ACC112 (cell line): Measurements from ENCODE around the gene BRD4.
"Not testable (repeated sequence)": the region's sequence is repeated elsewhere in the genome, so short reads cannot be mapped to it uniquely, and the experiment has no call there.

ENCODE experiments used
- H2AFZ ChIP-seq: fragments of 200-600 bp; sonication (generic); one replicate; pipeline ENCODE4 v1.6.0; 2017; ENCODE audit warnings: antibody characterized with exemption, low read length; ENCODE audit not compliant: unreplicated experiment
- H3K27ac ChIP-seq: fragments of 200-600 bp; sonication (generic); 2 replicates; pipeline ENCODE4 v1.5.1; 2014; ENCODE audit warnings: low read depth, mild to moderate bottlenecking, antibody characterized with exemption, low read length, moderate library complexity
- H3K27me3 ChIP-seq: fragments of 200-600 bp; sonication (generic); 2 replicates; pipeline ENCODE4 v1.6.1; 2014; ENCODE audit warnings: mild to moderate bottlenecking, antibody characterized with exemption, low read length, moderate library complexity, mixed read lengths; ENCODE audit not compliant: insufficient read depth
- H3K36me3 ChIP-seq: fragments of 200-600 bp; sonication (generic); 2 replicates; pipeline ENCODE4 v1.6.1; 2016; ENCODE audit warnings: mild to moderate bottlenecking, antibody characterized with exemption, low read length, moderate library complexity, mixed read lengths; ENCODE audit not compliant: insufficient read depth
- H3K4me1 ChIP-seq: fragments of 200-600 bp; sonication (generic); one replicate; pipeline ENCODE4 v1.6.1; 2016; ENCODE audit warnings: low read length, mixed read lengths; ENCODE audit not compliant: insufficient read depth, unreplicated experiment, control insufficient read depth
- H3K4me3 ChIP-seq: fragments of 200-600 bp; sonication (generic); 2 replicates; pipeline ENCODE4 v1.5.1; 2014; ENCODE audit warnings: mild to moderate bottlenecking, low read depth, low read length
- H3K79me2 ChIP-seq: fragments of 200-600 bp; sonication (generic); one replicate; pipeline ENCODE4 v1.6.0; 2016; ENCODE audit warnings: low read length; ENCODE audit not compliant: control insufficient read depth, unreplicated experiment, insufficient read depth

The BRD4 gene

DNA sequence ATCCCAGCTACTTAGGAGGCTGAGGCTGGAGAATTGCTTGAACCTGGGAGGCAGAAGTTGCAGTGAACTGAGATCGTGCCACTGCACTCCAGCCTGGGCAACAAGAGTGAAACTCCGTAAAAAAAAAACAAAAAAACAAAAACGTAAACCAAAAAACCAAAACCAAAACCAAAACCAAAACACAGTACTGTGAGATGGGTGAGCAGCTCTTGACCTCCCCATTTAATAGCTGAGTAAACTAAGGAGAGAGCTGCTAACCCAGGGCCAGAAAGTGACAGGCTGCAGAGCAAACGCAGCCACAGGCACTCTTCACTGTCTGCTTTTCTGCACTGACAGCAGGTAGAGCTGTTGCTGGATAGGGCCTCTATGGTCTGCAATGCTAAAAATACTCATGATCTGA lies 27.7 kb upstream of the BRD4 start:
- H3K4me1 ChIP-seq, H3K36me3 ChIP-seq, H3K27ac ChIP-seq, H2AFZ ChIP-seq, H3K27me3 ChIP-seq, H3K4me3 ChIP-seq, H3K79me2 ChIP-seq: not testable (repeated sequence)

DNA sequence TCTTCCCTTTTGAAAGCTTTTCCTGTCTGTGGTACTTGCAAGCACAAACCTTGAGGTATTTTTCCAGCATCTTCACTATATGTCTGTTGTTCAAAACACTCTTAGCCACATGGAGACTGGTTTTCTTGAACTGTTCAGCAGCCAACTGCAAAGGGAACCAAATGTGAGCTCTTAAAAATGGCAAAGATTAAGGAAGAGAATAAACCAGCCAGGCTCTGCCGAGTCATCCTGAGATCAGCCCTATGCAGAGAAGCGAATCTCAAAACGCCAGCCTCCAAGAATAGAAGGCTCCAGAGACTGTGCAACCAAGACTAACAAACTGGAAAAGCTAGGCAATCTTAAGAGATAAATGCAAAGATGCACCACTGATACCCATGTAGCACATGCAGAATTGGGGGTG lies 26.6 kb upstream of the BRD4 start:
- H3K36me3 ChIP-seq: 0 out of 2 replicates have a peak, but pooled peaks cover 7% of the 10 kb centered on the region
- H3K4me1 ChIP-seq: no peaks in the 10 kb centered on the region
- no peak overlapping the region for H3K4me3 ChIP-seq
- no peak overlapping the region for H2AFZ ChIP-seq
- H3K27me3 ChIP-seq: no peaks in the 10 kb centered on the region
- no peaks in the 10 kb centered on the region for H3K79me2 ChIP-seq
- peak overlapping the region; percentile 37 for H3K27ac ChIP-seq

DNA sequence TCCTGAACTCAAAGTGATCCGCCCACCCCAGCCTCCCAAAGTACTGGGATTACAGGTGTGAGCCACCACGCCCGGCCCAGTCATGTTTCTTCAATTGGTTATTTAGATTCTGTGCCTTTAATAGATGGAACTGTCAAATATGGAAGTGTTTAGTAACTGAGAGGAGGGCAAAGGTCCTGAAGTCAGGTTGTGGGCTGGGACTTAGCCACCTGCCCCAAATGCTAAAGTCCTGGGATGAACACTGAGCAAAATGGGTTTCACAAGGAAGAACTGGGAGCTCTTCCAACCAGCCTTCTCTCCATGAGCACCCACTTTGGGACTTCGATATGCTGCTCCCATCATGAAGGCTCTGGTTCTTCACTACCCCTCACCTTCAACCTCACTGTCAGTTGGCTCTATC lies 25.6 kb upstream of the BRD4 start:
- Histone ChIP-seq H2AFZ (no peak overlapping the region), H3K27me3 (no peaks in the 10 kb centered on the region), H3K27ac (no peak overlapping the region), H3K36me3 (0 out of 2 replicates have a peak, but pooled peaks cover 7% of the 10 kb centered on the region), H3K4me3 (no peak overlapping the region), H3K4me1 (no peaks in the 10 kb centered on the region), H3K79me2 (no peaks in the 10 kb centered on the region)

DNA sequence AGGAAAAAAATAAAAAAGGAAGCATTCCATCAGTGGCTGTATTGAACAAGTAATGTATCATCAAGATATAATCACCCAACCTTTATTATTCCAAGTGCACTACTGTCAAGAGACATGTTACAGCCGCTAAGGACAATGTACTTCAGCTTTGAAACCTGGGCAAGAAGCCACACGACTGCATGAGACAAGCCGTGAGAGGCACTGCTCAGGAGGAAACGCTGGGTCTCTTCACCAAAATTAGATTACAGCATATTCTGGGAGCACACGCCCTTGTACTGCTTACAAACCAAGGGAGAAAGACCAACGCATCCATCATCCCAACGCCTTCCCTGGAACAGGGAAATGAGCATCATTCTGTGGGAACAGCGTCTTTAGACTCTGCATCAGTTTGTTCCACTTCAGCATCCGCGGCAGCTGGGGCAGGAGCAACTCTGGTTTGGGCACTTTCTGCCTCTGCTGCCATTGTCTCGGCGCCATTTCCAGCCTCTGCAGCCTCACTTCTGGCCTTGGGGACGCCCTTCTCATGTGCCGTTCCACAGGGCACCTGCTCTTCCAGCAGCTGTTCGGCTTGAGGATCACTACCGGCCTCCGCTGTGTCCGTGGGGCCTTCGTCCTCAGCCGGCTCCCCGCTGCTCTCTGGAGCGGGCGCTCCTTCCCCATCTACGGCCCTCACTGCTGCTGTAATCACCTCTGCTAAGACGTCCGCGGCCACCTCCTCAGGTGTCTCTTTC lies 22.4 kb upstream of the BRD4 start:
- no peaks in the 10 kb centered on the region for H3K79me2 ChIP-seq
- H3K27me3 ChIP-seq: no peaks in the 10 kb centered on the region
- H3K27ac ChIP-seq: no peak overlapping the region
- no peaks in the 10 kb centered on the region for H3K36me3 ChIP-seq
- no peak overlapping the region for H3K4me3 ChIP-seq
- no peak overlapping the region for H2AFZ ChIP-seq
- no peaks in the 10 kb centered on the region for H3K4me1 ChIP-seq

DNA sequence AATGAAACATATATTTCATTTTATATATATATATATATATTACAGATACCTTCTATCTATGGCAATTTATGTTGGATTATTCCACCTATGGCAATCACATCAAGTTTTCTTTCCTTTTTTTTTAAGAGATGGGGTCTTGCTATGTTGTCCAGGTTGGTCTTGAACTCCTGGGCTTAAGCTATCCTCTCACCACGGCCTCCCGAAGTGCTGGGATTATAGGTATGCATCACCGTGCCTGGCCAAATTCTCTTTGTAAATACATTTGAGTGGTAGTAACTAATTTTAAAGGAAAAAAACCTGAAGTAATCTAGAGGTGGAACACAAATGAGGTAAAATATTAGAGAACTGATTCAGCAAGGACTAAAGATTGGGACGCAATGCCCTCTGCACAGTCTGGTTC lies 21.6 kb upstream of the BRD4 start:
- H3K4me1 ChIP-seq: no peaks in the 10 kb centered on the region
- H3K4me3 ChIP-seq: no peak overlapping the region
- H3K27ac ChIP-seq: no peak overlapping the region
- H3K36me3 ChIP-seq: no peaks in the 10 kb centered on the region
- no peaks in the 10 kb centered on the region for H3K27me3 ChIP-seq
- H2AFZ ChIP-seq: no peak overlapping the region
- H3K79me2 ChIP-seq: no peaks in the 10 kb centered on the region

DNA sequence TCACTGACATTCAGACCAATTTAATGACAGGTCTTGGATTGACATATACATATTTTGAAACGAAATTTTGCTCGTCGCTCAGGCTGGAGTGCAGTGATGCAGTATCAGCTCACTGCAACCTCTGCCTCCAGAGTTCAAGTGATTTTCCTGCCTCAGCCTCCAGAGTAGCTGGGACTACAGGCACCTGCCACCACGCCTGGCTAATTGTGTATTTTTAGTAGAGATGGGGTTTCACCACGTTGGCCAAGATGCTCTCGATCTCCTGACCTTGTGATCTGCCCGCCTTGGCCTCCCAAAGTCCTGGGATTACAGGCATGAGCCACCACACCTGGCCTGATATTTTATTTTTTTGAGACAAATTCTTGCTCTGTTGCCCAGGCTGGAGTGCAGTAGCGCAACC lies 20.2 kb upstream of the BRD4 start:
- H3K79me2 ChIP-seq, H3K4me3 ChIP-seq, H3K27ac ChIP-seq, H2AFZ ChIP-seq, H3K4me1 ChIP-seq, H3K36me3 ChIP-seq, H3K27me3 ChIP-seq: not testable (repeated sequence)

DNA sequence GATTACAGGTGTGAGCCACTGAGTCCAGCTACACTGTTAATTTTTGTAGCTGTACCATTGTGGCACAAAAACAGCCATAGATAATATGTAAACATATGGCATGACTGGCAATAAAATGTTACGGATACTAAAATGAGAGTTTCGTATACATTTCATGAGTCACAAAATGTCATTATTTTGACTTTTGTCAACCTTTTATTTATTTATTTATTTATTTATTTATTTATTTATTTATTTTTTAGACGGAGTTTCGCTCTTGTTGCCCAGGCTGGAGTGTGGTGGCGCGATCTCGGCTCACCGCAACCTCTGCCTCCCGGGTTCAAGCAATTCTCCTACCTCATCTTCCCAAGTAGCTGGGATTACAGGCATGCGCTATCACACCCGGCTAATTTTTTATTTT lies 9.0 kb upstream of the BRD4 start:
- H3K36me3 ChIP-seq, H3K27ac ChIP-seq, H3K4me3 ChIP-seq: not testable (repeated sequence)

DNA sequence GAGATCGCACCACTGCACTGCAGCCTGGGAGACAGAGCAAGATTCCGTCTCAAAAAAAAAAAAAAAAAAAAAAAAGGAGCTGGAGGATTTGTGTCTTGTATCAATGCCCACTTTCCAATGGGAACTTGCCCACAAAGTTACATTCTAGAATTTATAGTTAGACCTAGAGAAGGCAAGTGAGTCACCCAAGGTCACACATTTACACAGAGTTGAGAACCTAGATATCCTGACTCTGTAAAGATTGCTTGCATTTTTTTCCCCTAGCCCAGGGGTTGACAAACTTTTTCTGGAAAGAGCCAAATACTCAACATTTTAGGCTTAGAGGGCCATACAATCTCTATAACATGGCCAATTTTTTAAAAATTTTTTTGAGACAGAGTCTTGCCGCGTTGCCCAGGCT lies 7.7 kb upstream of the BRD4 start:
- no peak overlapping the region for H3K27ac ChIP-seq
- peaks cover 29% of the 10 kb centered on the region for H3K79me2 ChIP-seq
- peaks cover 3% of the 10 kb centered on the region; the same call in 1 of the 2 replicates for H3K36me3 ChIP-seq
- H2AFZ ChIP-seq: no peak overlapping the region
- no peak overlapping the region for H3K4me3 ChIP-seq
- peaks cover 10% of the 10 kb centered on the region for H3K4me1 ChIP-seq
- H3K27me3 ChIP-seq: no peaks in the 10 kb centered on the region

More for the DNA sequence above, 9.0 kb upstream of the BRD4 start:
- H3K79me2 ChIP-seq: peaks cover 22% of the 10 kb centered on the region
- H3K27me3 ChIP-seq, H2AFZ ChIP-seq, H3K4me1 ChIP-seq: not testable (repeated sequence)

DNA sequence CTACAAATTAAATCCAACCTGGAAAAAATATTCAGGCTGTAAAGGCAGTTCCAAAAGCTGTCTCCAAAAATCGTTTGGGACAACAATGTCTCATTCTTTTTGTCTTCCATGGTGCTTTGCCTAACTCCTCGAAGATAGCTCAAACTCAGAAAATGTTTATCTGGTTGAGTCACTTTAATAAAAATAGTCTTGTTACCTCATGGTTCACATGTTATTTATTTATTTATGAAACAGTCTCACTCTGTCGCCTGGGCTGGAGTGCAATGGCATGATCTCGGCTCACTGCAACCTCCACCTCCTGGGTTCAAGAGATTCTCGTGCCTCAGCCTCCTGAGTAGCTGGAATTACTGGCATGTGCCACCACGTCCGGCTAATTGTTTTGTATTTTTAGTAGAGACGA lies 4.9 kb upstream of the BRD4 start:
- no peaks in the 10 kb centered on the region for H3K27me3 ChIP-seq
- no peak overlapping the region for H3K4me3 ChIP-seq
- H3K79me2 ChIP-seq: peaks cover 47% of the 10 kb centered on the region
- H3K4me1 ChIP-seq: peaks cover 13% of the 10 kb centered on the region
- H2AFZ ChIP-seq: no peak overlapping the region
- H3K27ac ChIP-seq: peak overlapping the region; percentile 56
- no peaks in the 10 kb centered on the region for H3K36me3 ChIP-seq

DNA sequence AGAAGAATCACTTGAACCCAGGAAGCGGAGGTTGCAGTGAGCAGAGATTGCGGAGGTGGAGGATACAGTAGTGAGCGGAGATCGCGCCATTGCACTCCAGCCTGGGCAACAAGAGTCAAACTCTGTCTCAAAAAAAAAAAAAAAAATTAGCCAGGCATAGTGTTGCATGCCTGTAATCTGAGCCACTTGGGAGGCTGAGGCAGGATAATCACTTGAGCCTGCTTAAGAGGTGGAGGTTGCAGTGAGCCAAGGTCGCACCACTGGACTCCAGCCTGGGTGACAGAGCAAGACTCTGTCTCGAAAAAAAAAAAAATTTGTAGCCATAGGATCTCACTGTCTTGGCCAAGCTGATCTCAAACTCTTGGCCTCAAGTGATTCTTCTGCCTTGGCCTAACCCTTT lies 3.7 kb upstream of the BRD4 start:
- H3K4me3 ChIP-seq, H2AFZ ChIP-seq, H3K36me3 ChIP-seq, H3K27ac ChIP-seq, H3K27me3 ChIP-seq: not testable (repeated sequence)
- Histone ChIP-seq H3K4me1 (peaks cover 13% of the 10 kb centered on the region), H3K79me2 (peaks cover 54% of the 10 kb centered on the region)

DNA sequence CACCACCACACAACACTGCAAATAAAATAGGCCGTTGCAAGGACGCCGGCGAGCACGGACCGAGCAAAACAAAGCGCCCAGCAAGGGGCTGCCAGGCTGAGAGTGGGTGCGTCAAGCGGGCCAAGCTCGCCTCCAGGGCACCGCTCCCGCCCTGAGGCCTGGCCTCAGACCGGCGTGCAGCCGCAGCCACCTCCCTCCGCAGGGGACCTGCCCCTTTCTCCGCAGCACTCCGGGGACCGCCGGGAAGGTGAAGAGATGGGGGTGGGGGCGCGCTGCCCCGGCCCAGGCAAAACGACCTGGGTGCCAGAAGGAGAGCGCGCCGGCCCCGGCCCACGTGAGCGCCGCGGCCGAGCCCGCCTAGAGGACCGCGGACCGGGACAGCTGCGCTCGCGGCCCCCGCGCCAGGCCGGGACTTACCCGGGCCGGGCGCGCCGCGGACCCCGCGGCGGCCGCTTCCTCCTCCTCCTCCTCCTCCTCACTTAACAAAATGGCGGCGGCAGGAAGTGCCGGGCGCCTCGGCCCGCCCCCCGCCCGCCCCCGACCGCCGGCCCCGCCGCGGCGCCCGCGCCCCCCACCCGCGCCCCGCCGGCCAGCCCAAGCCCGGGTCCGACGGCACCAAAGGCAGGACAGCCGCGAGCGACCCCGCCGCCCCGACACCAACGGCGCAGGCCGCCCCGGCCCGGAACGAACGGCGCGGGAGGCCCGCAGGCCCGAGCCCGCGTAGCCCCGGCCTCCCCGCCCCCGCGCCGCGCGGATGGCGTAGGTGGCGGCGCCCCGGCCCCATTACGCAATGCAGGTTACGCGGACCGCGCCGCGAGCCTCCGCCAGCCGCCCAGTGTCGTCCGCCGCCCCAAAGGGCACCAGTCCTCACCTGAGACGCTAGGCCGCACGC lies 674 bp downstream of the BRD4 start:
- Histone ChIP-seq H3K4me3 (peak overlapping the region; percentile 76), H2AFZ (no peak overlapping the region), H3K79me2 (peaks cover 78% of the 10 kb centered on the region), H3K27me3 (no peaks in the 10 kb centered on the region), H3K4me1 (peaks cover 31% of the 10 kb centered on the region), H3K27ac (peak overlapping the region; percentile 91), H3K36me3 (no peaks in the 10 kb centered on the region)
